PC-3 (cell line): ENCODE data around the gene FBXO11. TPM values are rescaled to one million over a fixed set of nuclear protein-coding genes. Genes with fewer than 3 reads are reported as not detected.
A peak's percentile ranks its signal among the peaks of the same experiment; 100 is the strongest.

Source experiments
- ATAC-seq: fragments of 200-7000 bp; cut with Tn5 transposase; 2 replicates; pipeline ENCODE4 v1.9.1; 2020; ENCODE audit warnings: mild to moderate bottlenecking, moderate library complexity
- BruUV-seq: library from RNA; stranded (reverse); fragments of 400-500 nt; replicated peaks from 2 replicates; lab custom pipeline; 2021; lab: Mats Ljungman, UMichigan
- CTCF ChIA-PET: fragments of 300-600 bp; sonication (Branson Sonifier 250); formaldehyde crosslinking; loops from one replicate; lab custom pipeline; 2022; ENCODE audit warnings: antibody characterized with exemption; lab: Charles Lee
- POLR2A ChIA-PET: fragments of 300-600 bp; sonication (Branson Sonifier 250); formaldehyde crosslinking; loops from one replicate; lab custom pipeline; 2022; ENCODE audit warnings: antibody characterized with exemption; ENCODE audit not compliant: unreplicated experiment; lab: Charles Lee
- DNase-seq: peaks from one replicate; pipeline ENCODE4 v3.0.0-alpha.2; 2015
- H2AFZ ChIP-seq: fragments of 300-600 bp; sonication (generic); 2 replicates; pipeline ENCODE4 v1.6.0; 2016; ENCODE audit warnings: antibody characterized with exemption, low read length
- H3F3A ChIP-seq: fragments of 300-600 bp; sonication (generic); one replicate; pipeline ENCODE4 v1.6.0; 2017; ENCODE audit warnings: antibody characterized with exemption, low read length, control low read depth, mild to moderate bottlenecking; ENCODE audit not compliant: unreplicated experiment
- H3K27ac ChIP-seq: fragments of 300-600 bp; sonication (generic); 2 replicates; pipeline ENCODE4 v1.5.1; 2016; ENCODE audit warnings: mild to moderate bottlenecking, low read length
- H3K27me3 ChIP-seq: fragments of 300-600 bp; sonication (generic); 2 replicates; pipeline ENCODE4 v1.6.1; 2016; ENCODE audit warnings: low read length, mixed read lengths
- H3K36me3 ChIP-seq: fragments of 300-600 bp; sonication (generic); 2 replicates; pipeline ENCODE4 v1.6.1; 2016; ENCODE audit warnings: low read depth, mixed run types, low read length, mixed read lengths
- H3K4me1 ChIP-seq: fragments of 300-600 bp; sonication (generic); 2 replicates; pipeline ENCODE4 v1.5.1; 2016; ENCODE audit warnings: low read length; ENCODE audit not compliant: insufficient read depth
- H3K4me2 ChIP-seq: fragments of 300-600 bp; sonication (generic); 2 replicates; pipeline ENCODE4 v1.6.0; 2016; ENCODE audit warnings: low read length
- H3K4me3 ChIP-seq: fragments of 300-600 bp; sonication (generic); 2 replicates; pipeline ENCODE4 v1.5.1; 2016; ENCODE audit warnings: mild to moderate bottlenecking, low read length, mixed read lengths
- H3K79me2 ChIP-seq: fragments of 300-600 bp; sonication (generic); 2 replicates; pipeline ENCODE4 v1.6.1; 2017; ENCODE audit warnings: low read length, mixed read lengths
- H3K9ac ChIP-seq: fragments of 300-600 bp; sonication (generic); 2 replicates; pipeline ENCODE4 v1.6.0; 2016; ENCODE audit warnings: mild to moderate bottlenecking, low read length
- H3K9me2 ChIP-seq: fragments of 300-600 bp; sonication (generic); replicated peaks from 2 replicates; pipeline ENCODE4 v1.6.1; 2016; ENCODE audit warnings: mixed run types, low read length, mixed read lengths
- H3K9me3 ChIP-seq: fragments of 300-600 bp; sonication (generic); 2 replicates; pipeline ENCODE4 v1.6.1; 2016; ENCODE audit warnings: low read length, mixed read lengths
- H4K20me1 ChIP-seq: fragments of 300-600 bp; sonication (generic); 2 replicates; pipeline ENCODE4 v1.6.1; 2016; ENCODE audit warnings: low read length, mixed read lengths
- CTCF ChIP-seq: fragments of 300-600 bp; sonication (generic); conservative IDR thresholded peaks from 2 replicates; pipeline ENCODE4 v1.5.1; 2017; ENCODE audit warnings: antibody characterized with exemption, low read depth, mild to moderate bottlenecking, low read length
- EZH2 ChIP-seq: fragments of 300-600 bp; sonication (generic); IDR thresholded peaks from one replicate; pipeline ENCODE4 v1.6.1; 2017; ENCODE audit warnings: antibody characterized with exemption, mild to moderate bottlenecking, low read length; ENCODE audit not compliant: unreplicated experiment
- EZH2phosphoT487 ChIP-seq: fragments of 300-600 bp; sonication (generic); IDR thresholded peaks from 2 replicates; pipeline ENCODE4 v1.6.1; 2018; ENCODE audit warnings: mild to moderate bottlenecking, antibody characterized with exemption, low read length, borderline replicate concordance
- intact Hi-C: fragments of 100-400 bp; cut with micrococcal nuclease; formaldehyde crosslinking; loops from 2 replicates; pipeline ENCODE4 v1.9.0; 2023
- total RNA-seq: library from RNA; depleted of rRNA; stranded (reverse); fragments of >200 nt; gene quantifications from 2 replicates; pipeline ENCODE4 v1.2.3, GENCODE V29; 2014

The FBXO11 gene
- total RNA-seq, 1 experiment from 2014 or later, result 34.8 TPM

GRCh38 chr2:47803363-47803762, 102.9 kb downstream of the FBXO11 start:
- H3K9me3 ChIP-seq, result no peaks in the 10 kb centered on the region
- ChIA-PET POLR2A (no interaction called here), CTCF (no interaction called here)
- H3K4me2 ChIP-seq, result no peak overlapping the region
- H3K9ac ChIP-seq, result no peak overlapping the region
- no peaks in the 10 kb centered on the region for H3K9me2 ChIP-seq
- DNase-seq, result no peak
- H3K4me3 ChIP-seq, result no peak overlapping the region
- no peaks in the 10 kb centered on the region for H3K27me3 ChIP-seq
- H3K79me2 ChIP-seq, result peaks cover 18% of the 10 kb centered on the region; the same call in 1 of the 2 replicates
- no peaks in the 10 kb centered on the region for H3F3A ChIP-seq
- peaks cover 92% of the 10 kb centered on the region for H3K36me3 ChIP-seq
- no peaks in the 10 kb centered on the region; the same call in 1 of the 2 replicates for H4K20me1 ChIP-seq
- TF ChIP-seq EZH2phosphoT487 (no peak), CTCF (no peak), EZH2 (no peak)
- H3K4me1 ChIP-seq, result no peaks in the 10 kb centered on the region
- no TSS peak for BruUV-seq
- ATAC-seq, result no peak
- H3K27ac ChIP-seq, result no peak overlapping the region
- intact Hi-C loops, result no loop called here
- H2AFZ ChIP-seq, result no peak overlapping the region

GRCh38 chr2:47801118-47801517, 105.2 kb downstream of the FBXO11 start:
- Histone ChIP-seq H3K79me2 (peaks cover 18% of the 10 kb centered on the region; the same call in 1 of the 2 replicates), H3K9ac (no peak overlapping the region), H2AFZ (no peak overlapping the region), H3K4me3 (no peak overlapping the region), H3F3A (no peaks in the 10 kb centered on the region), H3K36me3 (peaks cover 90% of the 10 kb centered on the region), H3K4me1 (no peaks in the 10 kb centered on the region), H3K9me2 (no peaks in the 10 kb centered on the region), H3K27me3 (no peaks in the 10 kb centered on the region), H4K20me1 (peaks cover 5% of the 10 kb centered on the region; the same call in 1 of the 2 replicates), H3K27ac (no peak overlapping the region), H3K4me2 (no peak overlapping the region), H3K9me3 (no peaks in the 10 kb centered on the region)
- intact Hi-C loops, result no loop called here
- no peak for TF ChIP-seq EZH2phosphoT487
- TF ChIP-seq CTCF, result no peak
- no peak for TF ChIP-seq EZH2
- CTCF ChIA-PET, result no interaction called here
- POLR2A ChIA-PET, result no interaction called here
- no peak for ATAC-seq
- DNase-seq, result no peak
- no TSS peak for BruUV-seq

- no peaks in the 10 kb centered on the region for H3K9me2 ChIP-seq
- intact Hi-C loops, result no loop called here
- no peak for ATAC-seq
- CTCF ChIA-PET, result no interaction called here
- no peak overlapping the region for H2AFZ ChIP-seq
- no peak overlapping the region for H3K27ac ChIP-seq
- peaks cover 84% of the 10 kb centered on the region for H3K36me3 ChIP-seq
- H3K9ac ChIP-seq, result no peak overlapping the region
- TF ChIP-seq CTCF, result no peak
- TF ChIP-seq EZH2, result no peak
- TF ChIP-seq EZH2phosphoT487, result no peak
- peaks cover 24% of the 10 kb centered on the region; the same call in 1 of the 2 replicates for H3K79me2 ChIP-seq
- H3K4me3 ChIP-seq, result no peak overlapping the region
- no peaks in the 10 kb centered on the region for H3K27me3 ChIP-seq
- DNase-seq, result no peak
- H3F3A ChIP-seq, result no peaks in the 10 kb centered on the region
- H3K9me3 ChIP-seq, result no peaks in the 10 kb centered on the region
- no peaks in the 10 kb centered on the region for H3K4me1 ChIP-seq
- BruUV-seq, result TSS peak; percentile 30
- peaks cover 5% of the 10 kb centered on the region; the same call in 1 of the 2 replicates for H4K20me1 ChIP-seq
- POLR2A ChIA-PET, result no interaction called here
- no peak overlapping the region for H3K4me2 ChIP-seq
These were observed 107.2 kb downstream of the FBXO11 start for GRCh38 chr2:47799031-47799609.
